Coronary artery (tissue), 2 donors: ENCODE data around the gene S100A1.
"Not testable (repeated sequence)": the region's sequence is repeated elsewhere in the genome, so short reads cannot be mapped to it uniquely, and the experiment has no call there.

Source experiments
- DNase-seq: peaks from one replicate; pipeline ENCODE4 v3.0.0-alpha.2; 2017; ENCODE audit warnings: low spot score
- H3K27ac ChIP-seq, 2 donors: fragments of 200-600 bp; sonication (generic); one replicate each; pipeline ENCODE4 v1.5.1; 2016 to 2019
- H3K4me3 ChIP-seq: fragments of 200-600 bp; sonication (generic); 2 replicates; pipeline ENCODE4 v1.5.1; 2016; ENCODE audit warnings: mild to moderate bottlenecking, moderate library complexity
- CTCF ChIP-seq: fragments of 200-600 bp; sonication (generic); IDR thresholded peaks from one replicate; pipeline ENCODE4 v1.5.1; 2019; ENCODE audit warnings: antibody characterized with exemption

Gene S100A1

GRCh38 chr1:153627715-153628626, at the start of gene S100A1:
TSS of gene S100A1 (plus strand) at chr1:153628434. CDS start at chr1:153630522, 2,088 bp downstream.
- TF ChIP-seq CTCF, result no peak
- no peak for DNase-seq
- H3K27ac ChIP-seq, result peak within 1 kb of the TSS; percentile 88 to 96
- H3K4me3 ChIP-seq, result peak within 1 kb of the TSS; percentile 81

- TF ChIP-seq CTCF, result no peak
- no peak for DNase-seq
- Histone ChIP-seq H3K4me3 (no peak overlapping the region), H3K27ac (no peak overlapping the region)
These were observed 49.7 kb upstream of the S100A1 start for GRCh38 chr1:153578490-153578889.

- TF ChIP-seq CTCF, result no peak
- Histone ChIP-seq H3K27ac (no peak overlapping the region), H3K4me3 (no peak overlapping the region)
- no peak for DNase-seq
These were observed 49.3 kb upstream of the S100A1 start for GRCh38 chr1:153578936-153579335.

- not testable (repeated sequence) for DNase-seq, H3K4me3 ChIP-seq, H3K27ac ChIP-seq
These were observed 45.4 kb upstream of the S100A1 start for GRCh38 chr1:153582836-153583235.

- DNase-seq, H3K27ac ChIP-seq, H3K4me3 ChIP-seq: not testable (repeated sequence)
These were observed 44.7 kb upstream of the S100A1 start for GRCh38 chr1:153583514-153583913.

- TF ChIP-seq CTCF, result no peak
- Histone ChIP-seq H3K27ac (no peak overlapping the region), H3K4me3 (no peak overlapping the region)
- DNase-seq, result no peak
These were observed 44.3 kb upstream of the S100A1 start for GRCh38 chr1:153583976-153584375.

GRCh38 chr1:153585006-153585405, 43.2 kb upstream of the S100A1 start:
- TF ChIP-seq CTCF, result no peak
- no peak for DNase-seq
- Histone ChIP-seq H3K27ac (no peak overlapping the region), H3K4me3 (no peak overlapping the region)

GRCh38 chr1:153586347-153586746, 41.9 kb upstream of the S100A1 start:
- H3K27ac ChIP-seq, result no peak overlapping the region
- no peak for TF ChIP-seq CTCF
- DNase-seq, result no peak
- H3K4me3 ChIP-seq, result no peak overlapping the region
